GM21381 (cell line): Measurements from ENCODE around the gene POMT2.

Experiments used
- ATAC-seq: cut with Tn5 transposase; IDR thresholded peaks from one replicate; pipeline ENCODE4 v1.9.1; 2021; ENCODE audit warnings: mild to moderate bottlenecking, moderate library complexity; ENCODE audit not compliant: unreplicated experiment

The POMT2 gene

GRCh38 chr14:77270361-77271112 lies 50.1 kb downstream of the POMT2 start:
- no peak for ATAC-seq

- no peak for ATAC-seq
Measured at GRCh38 chr14:77268989-77269600, 51.6 kb downstream of the POMT2 start.

- ATAC-seq = no peak
Measured at GRCh38 chr14:77267937-77268699, 52.6 kb downstream of the POMT2 start.

- ATAC-seq = no peak
Measured at GRCh38 chr14:77266336-77266735, 54.3 kb downstream of the POMT2 start.

GRCh38 chr14:77265561-77266335 lies 54.9 kb downstream of the POMT2 start:
- no peak for ATAC-seq

GRCh38 chr14:77265187-77265515 lies 55.5 kb downstream of the POMT2 start:
- no peak for ATAC-seq

GRCh38 chr14:77264466-77265186 lies 56.1 kb downstream of the POMT2 start:
- no peak for ATAC-seq

GRCh38 chr14:77260631-77261030 lies 60.1 kb downstream of the POMT2 start:
- no peak for ATAC-seq

GRCh38 chr14:77260199-77260598 lies 60.5 kb downstream of the POMT2 start:
- ATAC-seq = no peak

- ATAC-seq = no peak
Measured at GRCh38 chr14:77259025-77259715, 61.5 kb downstream of the POMT2 start.

- ATAC-seq = no peak
Measured at GRCh38 chr14:77258566-77258965, 62.1 kb downstream of the POMT2 start.

- no peak for ATAC-seq
Measured at GRCh38 chr14:77257700-77258099, 63.0 kb downstream of the POMT2 start.

- ATAC-seq = no peak
Measured at GRCh38 chr14:77256694-77257093, 64.0 kb downstream of the POMT2 start.

- ATAC-seq = no peak
Measured at GRCh38 chr14:77253333-77254190, 67.1 kb downstream of the POMT2 start.

- no peak for ATAC-seq
Measured at GRCh38 chr14:77251870-77252269, 68.8 kb downstream of the POMT2 start.

GRCh38 chr14:77250927-77251326 lies 69.8 kb downstream of the POMT2 start:
- ATAC-seq = no peak

- ATAC-seq = no peak
Measured at GRCh38 chr14:77249286-77249685, 71.4 kb downstream of the POMT2 start.

GRCh38 chr14:77248666-77249065 lies 72.0 kb downstream of the POMT2 start:
- no peak for ATAC-seq

- no peak for ATAC-seq
Measured at GRCh38 chr14:77246784-77247183, 73.9 kb downstream of the POMT2 start.
